Activated CD8-positive, alpha-beta memory T cell treated with anti-CD3 and anti-CD28 coated beads, Interleukin-2, amount 50 U/mL, for 24 hours (primary cell): Measurements from ENCODE around the gene BBS1.
"Not testable (repeated sequence)": the region's sequence is repeated elsewhere in the genome, so short reads cannot be mapped to it uniquely, and the experiment has no call there.

Experiments
- DNase-seq: peaks from one replicate; pipeline ENCODE4 v3.0.0-alpha.2; 2020; ENCODE audit errors: extremely low read depth

Gene BBS1

DNA sequence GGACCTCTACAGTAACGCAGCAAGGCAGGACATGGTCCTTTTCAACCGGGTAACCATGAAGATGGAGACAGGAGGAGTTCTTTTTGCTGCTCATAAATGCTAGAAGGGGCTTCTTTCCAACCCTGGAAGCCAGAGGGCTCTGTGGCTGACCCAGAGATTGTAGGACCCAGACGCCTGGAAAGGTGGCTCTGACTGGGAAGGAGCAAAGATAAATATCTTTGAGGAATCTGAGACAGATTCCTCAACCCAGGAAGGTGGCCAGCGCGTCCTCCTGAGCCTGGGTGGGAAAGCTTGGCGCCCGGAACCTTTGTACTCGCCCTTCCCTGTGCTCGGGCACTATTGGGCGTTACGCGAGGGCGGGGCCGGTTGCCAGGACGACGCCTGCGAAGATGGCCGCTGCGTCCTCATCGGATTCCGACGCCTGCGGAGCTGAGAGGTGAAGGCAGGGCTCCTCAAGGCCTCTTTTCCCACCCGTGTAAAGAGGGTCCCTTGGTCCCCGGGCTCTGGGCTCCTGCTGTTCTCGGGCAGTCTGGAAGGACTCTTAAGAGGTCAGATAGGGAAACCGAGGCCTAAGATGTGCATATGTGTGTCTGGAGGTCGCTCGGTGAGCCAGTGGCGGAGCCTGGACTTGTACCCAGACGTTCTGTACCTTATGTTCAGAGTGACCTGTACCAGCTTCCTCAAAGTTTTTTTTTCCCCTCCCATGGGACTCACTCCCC, at the start of gene BBS1:
Gene BBS1 (plus strand): TSS at position 365 of the 719 bp plus-strand sequence. CDS start 25 bp downstream, at position 390.
- peak; percentile 58 for DNase-seq

DNA sequence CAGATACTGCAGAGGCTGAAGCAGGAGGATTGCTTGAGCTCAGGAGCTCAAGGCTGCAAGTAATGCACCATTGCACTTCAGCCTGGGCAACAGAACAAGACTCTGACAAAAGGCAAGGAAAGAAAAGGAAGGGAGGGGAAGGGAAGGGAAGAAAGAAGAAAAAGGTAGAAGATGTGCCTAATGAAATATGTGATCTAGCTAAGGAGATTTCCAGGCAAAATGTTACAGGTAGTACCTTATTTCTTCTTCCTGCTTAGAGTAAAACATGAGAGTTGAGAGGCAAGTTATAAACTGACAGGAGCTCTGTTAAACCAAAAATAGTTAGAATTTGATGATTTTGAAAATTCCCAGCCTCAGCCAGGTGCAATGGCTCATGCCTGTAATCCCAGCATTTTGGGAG, 48.4 kb upstream of the BBS1 start:
- no peak for DNase-seq

DNA sequence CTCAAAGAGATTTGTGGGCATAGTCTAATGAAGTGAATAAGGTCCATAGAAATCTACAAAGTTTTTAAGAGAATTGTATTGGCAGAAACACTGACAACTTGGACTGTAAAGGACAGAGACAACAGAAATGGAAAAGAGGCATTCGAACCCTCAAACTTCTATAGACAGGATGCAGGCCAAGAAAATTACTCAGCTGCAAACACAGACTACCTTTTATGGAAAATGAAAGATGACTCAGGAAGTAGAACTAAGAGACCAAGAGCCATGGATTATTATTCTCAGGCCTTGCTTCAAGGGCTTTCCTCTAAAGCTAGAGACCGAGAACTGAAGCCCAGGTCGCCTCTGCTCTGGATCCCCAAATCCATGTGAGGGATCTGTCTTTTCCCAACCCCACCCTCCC, 47.5 kb upstream of the BBS1 start:
- DNase-seq, result no peak

DNA sequence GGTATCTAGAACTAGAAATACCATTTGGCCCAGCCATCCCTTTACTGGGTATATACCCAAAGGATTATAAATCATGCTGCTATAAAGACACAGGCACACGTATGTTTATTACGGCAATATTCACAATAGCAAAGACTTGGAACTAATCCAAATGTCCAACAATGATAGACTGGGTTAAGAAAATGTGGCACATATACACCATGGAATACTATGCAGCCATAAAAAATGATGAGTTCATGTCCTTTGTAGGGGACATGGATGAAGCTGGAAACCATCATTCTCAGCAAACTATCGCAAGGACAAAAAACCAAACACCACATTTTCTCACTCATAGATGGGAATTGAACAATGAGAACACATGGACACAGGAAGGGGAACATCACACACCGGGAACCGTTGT, 46.3 kb upstream of the BBS1 start:
- not testable (repeated sequence) for DNase-seq

DNA sequence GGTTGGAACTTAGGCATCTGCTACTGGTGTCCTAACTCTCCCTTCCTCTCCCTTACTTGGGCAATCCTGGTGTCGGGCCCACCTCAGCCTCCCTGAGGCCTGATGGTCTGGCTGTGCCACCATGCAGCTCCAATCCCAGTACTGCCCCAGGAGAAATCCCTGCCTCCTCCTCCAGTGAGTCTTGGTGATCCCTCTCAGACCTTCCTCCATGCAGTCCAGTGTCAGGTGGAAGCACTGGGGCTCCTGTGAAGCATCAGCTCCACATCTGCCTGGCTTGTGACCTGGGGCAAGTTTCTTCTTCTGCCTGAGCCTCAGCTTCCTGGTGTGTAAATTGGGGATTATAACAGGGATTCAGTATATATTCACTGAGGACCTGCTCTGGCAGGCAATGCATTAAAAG, 45.5 kb upstream of the BBS1 start:
- DNase-seq, result no peak

DNA sequence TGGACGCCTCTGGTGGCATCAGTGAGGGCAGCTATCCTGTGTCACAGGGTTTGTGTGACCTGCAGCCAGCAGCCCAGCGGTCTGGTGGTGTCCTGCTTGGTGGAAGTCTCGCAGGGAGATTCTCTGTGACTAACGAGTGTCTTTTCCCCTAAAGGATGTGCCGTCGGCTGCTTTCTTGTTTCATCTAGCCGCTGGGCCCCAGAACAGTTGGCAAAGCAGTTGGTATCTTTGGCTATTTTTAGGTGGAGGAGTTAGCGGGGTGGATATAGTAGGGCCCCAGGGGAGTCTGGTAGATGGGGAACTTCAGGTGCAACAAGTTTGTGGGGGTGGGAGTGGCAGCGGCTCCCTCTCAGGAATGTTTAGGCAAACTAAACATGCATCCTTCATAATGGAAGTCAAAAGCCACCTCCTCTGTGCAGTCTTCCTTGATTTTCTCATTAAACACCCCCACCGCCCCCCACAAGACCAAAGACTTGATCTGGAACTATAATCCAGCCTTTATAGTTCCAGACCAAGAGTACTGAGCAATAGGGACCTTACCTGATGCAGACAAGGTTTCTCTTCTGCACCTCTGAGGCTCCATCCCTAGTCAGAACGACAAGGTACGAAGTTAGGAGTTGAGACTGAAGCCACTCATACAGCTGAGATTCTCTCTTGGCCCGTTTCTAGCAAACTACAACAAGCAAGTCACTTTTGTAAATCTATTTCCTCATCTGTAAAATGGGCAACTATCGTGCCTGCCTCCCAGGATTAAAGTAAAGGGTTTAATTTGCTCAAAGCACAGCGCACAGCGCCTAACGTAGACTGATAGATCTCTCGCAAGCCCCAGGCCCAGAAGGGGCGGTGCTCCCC, 44.8 kb upstream of the BBS1 start:
- no peak for DNase-seq

DNA sequence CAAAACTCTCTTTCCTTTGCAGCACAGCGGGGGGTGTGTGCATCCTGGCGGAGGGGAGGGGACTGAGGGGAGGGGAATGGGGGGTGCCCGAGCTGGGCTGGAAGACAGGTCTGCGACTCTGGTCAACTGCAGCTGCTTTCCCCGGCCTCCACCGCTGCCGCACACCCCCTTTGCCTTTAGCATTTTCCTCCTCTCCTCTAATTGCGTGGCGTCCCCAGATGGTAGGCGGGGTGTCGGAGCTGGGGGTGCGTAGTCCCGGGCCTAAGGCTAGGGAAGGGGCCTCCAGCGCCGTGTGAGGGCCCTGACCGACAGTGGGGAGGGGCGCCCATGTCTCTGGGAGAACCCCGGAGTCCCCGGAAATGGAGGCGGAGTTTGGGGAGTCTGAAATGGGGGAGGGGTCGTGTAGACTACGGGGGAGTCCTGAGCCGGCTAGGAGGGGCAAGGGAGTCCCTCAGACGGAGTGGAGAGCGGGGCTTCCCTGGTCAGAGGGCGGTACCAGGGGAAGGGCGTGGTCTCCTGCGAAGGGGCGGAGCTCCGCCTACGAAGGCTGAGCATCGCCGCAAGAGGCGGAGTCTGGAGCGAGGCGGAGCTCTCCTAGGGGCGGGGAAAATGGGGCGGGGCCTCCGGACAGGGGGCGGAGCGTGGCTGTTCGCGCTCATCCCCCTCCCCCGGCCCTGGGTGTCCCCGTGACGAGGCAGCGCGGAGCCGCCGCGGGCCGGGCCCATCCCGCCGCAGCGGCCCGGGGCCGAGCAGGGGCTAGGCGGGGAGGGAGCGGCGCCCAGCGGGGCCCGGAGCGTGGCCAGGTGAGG, 44.0 kb upstream of the BBS1 start, which contains the start of gene PELI3:
Gene PELI3 (plus strand): TSS at position 681 of the 809 bp plus-strand sequence. CDS start 1,224 bp downstream, outside the sequence.
- peak; percentile 81 for DNase-seq

DNA sequence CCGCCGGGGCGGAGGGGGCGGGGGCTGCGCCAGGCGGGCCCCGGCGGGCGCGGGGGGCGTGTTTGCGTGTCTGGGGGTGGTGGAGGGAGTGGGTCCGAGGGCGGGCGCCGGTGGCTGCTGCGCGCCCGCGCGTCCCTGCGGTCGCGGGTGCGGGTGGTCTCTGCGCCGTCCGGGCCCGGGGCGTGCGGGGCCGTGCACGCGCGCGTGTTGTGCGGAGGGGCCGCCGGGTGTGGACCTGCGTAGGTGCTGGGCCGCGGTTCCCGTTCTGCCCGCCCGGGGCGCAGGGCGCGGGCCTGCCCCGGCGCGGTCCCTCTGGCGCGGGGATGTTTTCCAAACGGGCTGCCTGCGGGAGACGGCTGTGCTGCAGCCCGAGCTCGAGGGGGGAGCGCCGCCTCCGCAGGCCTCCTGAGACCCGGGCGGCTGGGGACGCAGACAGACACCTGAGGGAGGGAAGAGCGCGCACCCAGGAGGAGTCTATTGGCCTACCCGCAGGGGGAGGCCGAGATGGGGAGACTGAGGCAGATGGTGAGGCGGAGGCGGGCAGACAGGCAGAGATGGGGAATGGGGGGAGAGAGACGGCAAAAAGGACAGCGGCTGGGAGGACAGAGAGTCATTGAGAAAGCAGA, 43.3 kb upstream of the BBS1 start:
- DNase-seq, result no peak

DNA sequence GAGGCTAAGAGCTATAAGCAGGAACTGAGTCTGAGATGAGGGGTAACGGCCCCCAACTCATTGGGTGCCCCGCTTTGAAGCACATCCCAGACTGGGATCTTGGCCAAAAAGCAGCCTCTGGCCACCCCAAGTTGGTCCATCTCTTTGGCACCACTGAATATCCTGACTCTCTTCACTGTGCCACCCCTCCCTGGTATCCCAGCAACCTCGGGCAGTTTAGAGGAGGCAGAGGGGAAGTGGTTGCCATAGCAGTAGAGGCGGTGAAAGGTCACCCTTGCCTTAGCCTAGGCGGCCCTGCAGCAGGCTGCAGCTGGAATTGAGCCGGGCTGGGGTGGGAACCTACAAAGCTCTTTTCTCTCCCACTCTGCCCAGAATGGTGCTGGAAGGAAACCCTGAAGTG, 42.7 kb upstream of the BBS1 start:
- no peak for DNase-seq

DNA sequence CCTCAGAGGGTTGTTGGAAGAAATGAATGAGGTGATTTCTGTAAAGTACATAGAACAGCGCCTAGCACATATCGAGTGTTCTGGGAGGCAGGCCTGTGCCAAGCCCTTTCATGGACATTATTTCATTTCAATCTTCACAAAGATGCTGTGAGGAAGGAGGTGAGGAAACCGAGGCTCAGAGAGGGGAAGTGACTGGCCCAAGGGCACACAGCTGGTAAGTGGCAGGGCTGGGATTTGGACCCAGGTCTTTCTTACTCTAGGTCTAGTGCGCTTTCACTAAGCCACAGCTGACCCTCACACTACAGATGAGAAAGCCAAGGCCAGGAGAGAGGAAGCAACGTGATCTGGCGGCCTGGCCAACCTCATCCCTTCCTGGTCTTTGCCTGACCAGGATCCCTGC, 41.7 kb upstream of the BBS1 start:
- no peak for DNase-seq

DNA sequence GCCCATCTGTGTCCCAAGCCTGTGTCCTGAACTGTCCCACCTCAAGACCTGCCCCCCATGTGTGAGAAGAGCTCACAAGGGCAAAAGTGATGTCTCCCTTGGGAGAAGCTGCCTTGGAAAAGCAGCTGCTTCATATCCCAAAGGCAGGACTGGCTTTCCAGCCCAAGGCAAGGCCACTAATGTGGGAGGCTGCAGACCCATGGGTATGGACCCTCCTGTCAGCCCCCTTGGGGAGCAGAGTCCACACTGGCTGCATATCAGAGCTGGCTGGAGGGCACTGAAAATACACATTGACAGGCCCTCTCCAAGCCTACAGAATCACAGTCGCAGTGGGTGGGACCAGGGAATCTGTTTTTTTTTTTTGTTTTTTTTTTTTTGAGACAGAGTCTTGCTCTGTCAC, 41.0 kb upstream of the BBS1 start:
- DNase-seq, result no peak

DNA sequence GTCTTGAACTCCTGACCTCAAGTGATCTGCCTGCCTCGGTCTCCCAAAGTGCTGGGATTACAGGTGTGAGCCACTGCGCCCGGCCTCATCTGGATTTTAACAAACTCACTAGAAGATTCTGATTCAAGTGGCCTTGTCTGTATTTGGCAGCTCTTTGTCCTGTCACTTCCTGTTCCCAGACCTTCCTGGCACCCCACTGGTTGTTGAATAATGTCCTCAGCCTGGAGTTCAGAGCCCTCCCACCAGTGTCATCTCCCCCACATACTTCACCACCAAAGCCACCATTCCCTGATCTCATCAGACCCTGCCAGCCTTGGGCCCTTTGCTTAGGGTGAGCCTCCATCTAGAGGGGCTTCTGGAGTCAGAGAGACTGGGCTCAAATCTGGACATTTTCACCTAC, 40.4 kb upstream of the BBS1 start:
- no peak for DNase-seq

DNA sequence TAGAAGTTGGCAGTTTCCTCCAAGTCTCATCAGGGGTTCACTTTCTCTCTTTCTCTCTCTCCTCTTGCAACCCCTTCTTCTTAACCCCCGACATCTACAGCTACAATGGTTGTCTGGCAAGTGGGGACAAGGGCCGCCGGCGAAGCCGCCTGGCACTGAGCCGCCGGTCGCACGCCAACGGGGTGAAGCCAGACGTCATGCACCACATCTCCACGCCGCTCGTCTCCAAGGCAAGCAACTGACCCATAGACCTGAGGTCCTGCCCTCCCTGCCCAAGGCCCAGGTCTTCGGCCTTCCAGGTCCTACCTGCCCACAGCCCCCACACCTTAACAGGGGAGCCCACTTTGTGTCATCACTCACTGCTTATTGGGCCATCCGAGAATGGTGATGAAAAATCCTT, 39.3 kb upstream of the BBS1 start:
- DNase-seq, result no peak

DNA sequence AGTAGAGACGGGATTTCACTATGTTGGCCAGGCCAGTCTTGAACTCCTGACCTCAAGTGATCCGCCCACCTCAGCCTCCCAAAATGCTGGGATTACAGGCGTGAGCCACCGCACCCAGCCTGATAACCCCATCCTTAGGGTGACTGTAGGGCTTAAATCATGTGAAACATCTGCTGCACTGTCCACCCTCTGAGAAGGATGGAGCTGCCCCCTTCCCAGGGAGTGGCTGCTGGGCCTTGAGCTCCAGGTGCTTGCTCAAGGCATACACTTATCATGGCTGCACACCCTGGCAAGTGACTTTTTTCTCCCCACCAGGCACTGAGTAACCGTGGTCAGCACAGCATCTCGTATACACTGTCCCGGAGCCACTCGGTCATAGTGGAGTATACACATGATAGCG, 38.4 kb upstream of the BBS1 start:
- no peak for DNase-seq

DNA sequence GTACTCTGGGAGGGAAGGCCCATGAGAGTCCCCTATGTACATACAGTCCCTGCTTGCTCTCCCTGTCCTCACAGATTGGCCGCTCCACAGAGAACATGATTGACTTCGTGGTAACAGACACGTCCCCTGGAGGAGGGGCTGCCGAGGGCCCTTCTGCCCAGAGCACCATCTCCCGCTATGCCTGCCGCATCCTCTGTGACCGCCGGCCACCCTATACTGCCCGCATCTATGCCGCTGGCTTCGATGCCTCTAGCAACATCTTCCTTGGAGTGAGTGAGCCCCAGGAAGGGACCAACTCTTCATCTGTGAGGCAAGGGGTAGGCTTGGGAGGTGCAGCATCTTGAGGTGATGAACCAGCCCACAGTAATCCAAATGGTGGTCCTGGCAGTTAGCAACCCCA, 37.3 kb upstream of the BBS1 start:
- no peak for DNase-seq

DNA sequence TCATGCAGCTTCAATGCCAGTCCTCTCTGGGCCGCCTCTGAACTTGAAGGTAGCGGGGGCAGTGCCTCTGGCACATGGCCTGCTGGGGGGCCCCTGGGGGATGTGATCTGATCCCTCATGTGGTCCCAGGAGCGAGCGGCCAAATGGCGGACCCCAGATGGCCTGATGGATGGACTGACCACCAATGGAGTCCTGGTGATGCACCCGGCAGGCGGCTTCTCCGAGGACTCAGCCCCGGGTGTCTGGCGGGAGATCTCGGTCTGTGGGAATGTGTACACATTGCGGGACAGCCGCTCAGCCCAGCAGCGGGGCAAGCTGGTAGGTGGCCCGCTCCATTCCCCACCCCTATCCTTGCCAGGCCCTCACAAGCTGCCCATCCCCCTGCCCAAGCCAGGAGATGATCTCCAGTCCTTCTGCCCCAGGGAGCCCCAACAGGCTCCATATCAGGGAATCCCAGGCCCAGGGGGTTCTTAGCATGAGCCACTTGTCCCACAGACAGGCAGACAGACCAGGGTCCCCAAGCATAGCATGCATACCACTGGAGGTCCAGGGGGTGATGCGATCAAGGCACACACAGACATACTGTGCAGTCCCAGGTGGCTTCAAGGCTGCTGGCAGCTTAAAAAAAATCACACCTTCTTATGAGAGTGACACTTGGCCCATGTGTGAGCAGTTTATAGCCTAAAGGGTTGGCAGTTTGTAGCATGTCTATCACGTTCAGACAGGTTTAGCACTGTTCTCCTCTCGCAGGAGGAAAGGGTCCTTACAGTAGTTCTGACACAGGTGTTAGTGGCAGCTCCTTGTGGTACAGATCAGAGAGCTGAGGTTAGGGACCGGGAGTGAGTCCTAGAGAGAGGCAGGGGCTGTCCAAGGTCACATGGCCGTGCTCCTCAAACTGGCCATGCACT, 36.6 kb upstream of the BBS1 start:
- DNase-seq, result no peak

DNA sequence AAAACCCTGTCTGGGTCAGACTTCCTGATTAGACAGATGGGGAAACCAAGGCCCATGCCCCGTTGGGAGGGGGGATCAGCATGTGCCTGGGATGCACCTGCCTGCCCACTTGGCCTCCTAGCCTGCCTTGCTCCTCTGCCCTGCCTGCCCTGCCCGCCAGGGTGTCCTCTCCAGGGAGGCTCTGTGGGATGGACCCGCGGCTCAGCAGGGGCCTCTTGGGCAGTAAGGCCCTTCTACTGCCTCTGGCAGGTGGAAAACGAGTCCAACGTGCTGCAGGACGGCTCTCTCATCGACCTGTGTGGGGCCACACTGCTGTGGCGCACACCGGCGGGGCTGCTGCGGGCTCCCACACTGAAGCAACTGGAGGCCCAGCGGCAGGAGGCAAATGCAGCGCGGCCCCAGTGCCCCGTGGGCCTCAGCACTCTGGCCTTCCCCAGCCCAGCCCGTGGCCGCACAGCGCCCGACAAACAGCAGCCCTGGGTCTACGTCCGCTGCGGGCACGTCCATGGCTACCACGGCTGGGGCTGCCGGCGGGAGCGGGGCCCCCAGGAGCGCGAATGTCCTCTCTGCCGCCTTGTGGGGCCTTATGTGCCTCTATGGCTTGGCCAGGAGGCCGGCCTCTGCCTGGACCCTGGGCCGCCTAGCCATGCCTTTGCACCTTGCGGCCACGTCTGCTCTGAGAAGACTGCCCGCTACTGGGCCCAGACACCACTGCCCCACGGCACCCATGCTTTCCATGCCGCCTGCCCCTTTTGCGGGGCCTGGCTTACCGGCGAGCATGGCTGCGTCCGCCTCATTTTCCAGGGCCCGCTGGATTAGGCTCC, 34.9 kb upstream of the BBS1 start:
- DNase-seq, result no peak

DNA sequence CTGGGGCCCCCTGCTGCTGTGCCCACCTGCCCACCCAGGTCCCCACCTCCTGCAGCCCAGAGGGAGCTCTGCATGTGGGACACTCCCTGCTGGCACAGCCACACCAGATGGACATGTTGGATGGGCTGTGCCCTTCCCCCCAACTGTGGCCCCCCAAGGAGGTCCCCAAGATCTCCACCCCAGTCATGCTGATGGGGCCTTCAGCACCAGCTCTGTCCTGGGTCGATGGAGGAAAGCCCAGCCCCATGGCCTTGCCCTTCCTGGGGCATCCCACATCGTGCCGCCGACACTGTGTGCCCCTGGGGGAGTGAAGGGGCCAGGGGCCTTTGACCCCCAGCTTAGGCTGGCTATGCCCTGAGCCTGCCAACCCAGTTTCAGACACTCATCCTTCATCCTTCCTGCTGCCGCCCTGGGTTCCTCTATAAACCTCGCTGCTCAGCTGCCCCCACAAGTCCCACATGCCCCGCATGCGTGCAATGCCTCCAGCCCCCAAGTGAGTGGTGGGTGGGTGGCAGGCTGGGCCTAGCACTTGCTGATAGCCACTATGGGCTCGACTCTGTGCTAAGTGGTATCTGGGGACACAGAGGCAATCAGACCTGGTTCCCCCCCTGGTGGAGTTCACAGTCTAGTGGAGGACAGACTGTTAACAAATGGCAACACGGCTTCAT, 34.1 kb upstream of the BBS1 start:
- no peak for DNase-seq

DNA sequence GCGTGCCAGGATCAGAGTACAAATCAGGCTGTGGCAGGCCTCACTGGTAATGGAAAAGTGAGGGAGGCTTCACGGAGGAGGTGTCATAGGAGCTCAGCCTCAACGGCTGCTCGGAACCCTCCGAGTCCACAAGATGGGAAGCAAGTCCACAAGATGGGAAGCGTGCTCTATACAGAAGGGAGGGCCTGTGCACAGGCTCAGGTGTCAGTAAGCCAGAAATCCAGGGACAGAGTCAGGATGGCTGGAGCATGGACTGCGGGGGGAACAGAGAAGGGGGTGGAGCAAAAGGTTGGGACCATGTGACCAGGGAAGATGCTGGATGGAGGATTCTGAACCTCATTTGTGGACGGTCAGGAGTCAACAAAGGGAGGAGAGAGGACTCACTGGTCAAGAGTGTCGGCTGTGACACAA, 33.6 kb upstream of the BBS1 start:
- no peak for DNase-seq
